RWPE2 (cell line): Measurements from ENCODE around the gene PNPLA1.

Experiments used
- ATAC-seq: fragments of 200-7000 bp; cut with Tn5 transposase; 3 replicates; pipeline ENCODE4 v1.9.1; 2021; ENCODE audit warnings: low read depth
- DNase-seq: peaks from one replicate; pipeline ENCODE4 v3.0.0-alpha.2; 2020; ENCODE audit warnings: low spot score
- H3K27ac ChIP-seq: fragments of 450-650 bp; 2 replicates; pipeline ENCODE4 v1.5.1; 2017; ENCODE audit warnings: mild to moderate bottlenecking; ENCODE audit not compliant: poor library complexity, severe bottlenecking
- H3K27me3 ChIP-seq: fragments of 250-450 bp; sonication (Bioruptor Pico); 2 replicates; pipeline ENCODE4 v1.5.1; 2021; ENCODE audit warnings: mild to moderate bottlenecking, moderate library complexity; ENCODE audit not compliant: insufficient read depth, poor library complexity, severe bottlenecking
- H3K36me3 ChIP-seq: fragments of 250-450 bp; sonication (Bioruptor Pico); 2 replicates; pipeline ENCODE4 v1.5.1; 2020; ENCODE audit warnings: low read depth, mild to moderate bottlenecking, moderate library complexity
- H3K4me1 ChIP-seq: fragments of 250-450 bp; sonication (Bioruptor Pico); 2 replicates; pipeline ENCODE4 v1.5.1; 2021; ENCODE audit warnings: mild to moderate bottlenecking, moderate library complexity; ENCODE audit not compliant: insufficient read depth, poor library complexity, severe bottlenecking
- H3K4me3 ChIP-seq: fragments of 250-450 bp; sonication (Bioruptor Pico); 2 replicates; pipeline ENCODE4 v1.5.1; 2021; ENCODE audit warnings: mild to moderate bottlenecking, moderate library complexity; ENCODE audit not compliant: severe bottlenecking
- H3K9me3 ChIP-seq: fragments of 250-450 bp; sonication (Bioruptor Pico); 2 replicates; pipeline ENCODE4 v1.5.1; 2021; ENCODE audit warnings: mild to moderate bottlenecking, moderate library complexity; ENCODE audit not compliant: severe bottlenecking
- CTCF ChIP-seq: fragments of 450-650 bp; IDR thresholded peaks from one replicate; pipeline ENCODE4 v1.5.1; 2017; ENCODE audit warnings: mild to moderate bottlenecking, moderate library complexity; ENCODE audit not compliant: poor library complexity, severe bottlenecking

Gene PNPLA1

GRCh38 chr6:36353411-36353915 is 83.6 kb downstream of the PNPLA1 start:
- Histone ChIP-seq H3K27me3 (no peaks in the 10 kb centered on the region), H3K9me3 (no peaks in the 10 kb centered on the region), H3K27ac (no peak overlapping the region), H3K4me3 (no peak overlapping the region), H3K4me1 (no peaks in the 10 kb centered on the region), H3K36me3 (no peaks in the 10 kb centered on the region)
- no peak for DNase-seq
- no peak for ATAC-seq
- no peak for TF ChIP-seq CTCF

- H3K4me3 ChIP-seq = no peak overlapping the region
- no peaks in the 10 kb centered on the region for H3K4me1 ChIP-seq
- no peak for DNase-seq
- H3K27me3 ChIP-seq = no peaks in the 10 kb centered on the region
- no peak for TF ChIP-seq CTCF
- H3K9me3 ChIP-seq = no peaks in the 10 kb centered on the region
- no peak for ATAC-seq
- H3K36me3 ChIP-seq = no peaks in the 10 kb centered on the region
- H3K27ac ChIP-seq = no peak overlapping the region
These were observed 86.0 kb downstream of the PNPLA1 start for GRCh38 chr6:36355819-36356218.

GRCh38 chr6:36357872-36358225 is 88.0 kb downstream of the PNPLA1 start:
- DNase-seq (no peak), ATAC-seq (no peak)
- Histone ChIP-seq H3K36me3 (no peaks in the 10 kb centered on the region), H3K9me3 (no peaks in the 10 kb centered on the region), H3K27ac (no peak overlapping the region), H3K4me3 (no peak overlapping the region), H3K27me3 (no peaks in the 10 kb centered on the region), H3K4me1 (no peaks in the 10 kb centered on the region)
- TF ChIP-seq CTCF = no peak
